Skeletal muscle satellite cell (primary cell): ENCODE data around the gene RER1.

Source experiments
- H3K27me3 ChIP-seq: 2 replicates; pipeline ENCODE4 v1.7.0; 2013; ENCODE audit warnings: low read length; ENCODE audit not compliant: control insufficient read depth, insufficient read depth
- H3K36me3 ChIP-seq: 2 replicates; pipeline ENCODE4 v1.7.0; 2013; ENCODE audit warnings: mild to moderate bottlenecking, control low read depth, low read length; ENCODE audit not compliant: insufficient read depth
- H3K4me1 ChIP-seq: 2 replicates; pipeline ENCODE4 v1.7.0; 2013; ENCODE audit warnings: low read length; ENCODE audit not compliant: control insufficient read depth, insufficient read depth
- H3K4me2 ChIP-seq: 2 replicates; pipeline ENCODE4 v1.7.0; 2013; ENCODE audit warnings: mild to moderate bottlenecking, low read length
- H3K4me3 ChIP-seq: 2 replicates; pipeline ENCODE4 v1.7.0; 2013; ENCODE audit warnings: low read length
- H3K9ac ChIP-seq: 2 replicates; pipeline ENCODE4 v1.7.0; 2013; ENCODE audit warnings: mild to moderate bottlenecking, low read depth, low read length, moderate library complexity
- H3K9me3 ChIP-seq: replicated peaks from 2 replicates; pipeline ENCODE4 v1.7.0; 2013; ENCODE audit warnings: mild to moderate bottlenecking, control low read depth, low read length

RER1 gene

DNA sequence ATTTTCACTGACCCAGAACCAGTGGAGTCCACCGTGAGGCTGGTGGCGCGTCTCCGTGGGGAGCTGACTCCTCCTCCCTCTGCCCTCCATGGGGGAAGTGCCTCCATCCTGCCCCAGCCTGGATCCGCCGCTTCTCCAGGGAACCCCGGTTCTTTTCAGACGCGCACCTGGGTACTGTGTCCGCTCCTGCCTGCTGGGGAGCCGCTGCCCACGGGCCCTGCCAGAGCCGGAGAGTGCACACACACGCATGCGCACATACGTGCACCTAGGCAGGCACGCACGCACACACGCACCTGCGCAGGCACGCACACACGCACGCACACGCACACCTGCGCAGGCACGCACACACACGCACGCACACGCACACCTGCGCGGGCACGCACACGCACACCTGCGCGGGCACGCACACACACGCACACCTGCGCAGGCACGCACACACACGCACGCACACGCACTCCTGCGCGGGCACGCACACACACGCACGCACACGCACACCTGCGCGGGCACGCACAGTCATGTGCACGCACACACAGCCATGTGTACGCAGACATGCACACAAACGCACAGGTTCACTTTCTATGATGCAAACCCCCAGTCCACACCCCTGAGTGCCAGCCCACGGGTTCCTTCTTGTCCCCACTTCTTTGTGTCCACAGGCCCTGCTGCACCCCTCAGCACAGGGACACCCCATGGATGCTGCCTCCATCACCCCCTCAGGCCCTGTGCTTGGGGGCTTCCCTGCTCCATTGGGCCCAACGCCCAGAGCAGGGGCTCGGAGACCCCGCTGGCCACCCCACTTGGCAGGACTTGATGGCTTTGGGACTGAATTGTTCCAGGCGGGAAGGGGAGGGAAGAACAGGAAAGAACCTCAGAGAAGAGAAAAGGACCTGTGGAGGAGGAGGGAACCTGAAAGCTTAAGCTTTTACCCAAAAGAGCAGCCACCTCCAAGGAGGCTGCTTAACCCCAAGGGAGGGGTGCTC, 43.0 kb upstream of the RER1 start:
- Histone ChIP-seq H3K36me3 (no peaks in the 10 kb centered on the region), H3K4me1 (no peaks in the 10 kb centered on the region), H3K4me3 (no peak overlapping the region), H3K9ac (no peak overlapping the region), H3K27me3 (peaks cover 11% of the 10 kb centered on the region), H3K9me3 (no peaks in the 10 kb centered on the region), H3K4me2 (no peak overlapping the region)

- H3K9ac ChIP-seq = no peak overlapping the region
- H3K4me3 ChIP-seq = no peak overlapping the region
- H3K4me1 ChIP-seq = no peaks in the 10 kb centered on the region
- H3K4me2 ChIP-seq = no peak overlapping the region
- peaks cover 11% of the 10 kb centered on the region for H3K27me3 ChIP-seq
- no peaks in the 10 kb centered on the region for H3K9me3 ChIP-seq
- no peaks in the 10 kb centered on the region for H3K36me3 ChIP-seq
These were observed 41.8 kb upstream of the RER1 start for GRCh38 chr1:2349806-2350205.

GRCh38 chr1:2350501-2350900, 41.1 kb upstream of the RER1 start:
- Histone ChIP-seq H3K9me3 (no peaks in the 10 kb centered on the region), H3K9ac (no peak overlapping the region), H3K4me2 (no peak overlapping the region), H3K27me3 (peaks cover 11% of the 10 kb centered on the region), H3K36me3 (no peaks in the 10 kb centered on the region), H3K4me3 (no peak overlapping the region), H3K4me1 (no peaks in the 10 kb centered on the region)

GRCh38 chr1:2350911-2351655, 40.6 kb upstream of the RER1 start:
- H3K4me1 ChIP-seq = no peaks in the 10 kb centered on the region
- no peak overlapping the region for H3K4me3 ChIP-seq
- no peak overlapping the region for H3K4me2 ChIP-seq
- no peak overlapping the region for H3K9ac ChIP-seq
- peaks cover 11% of the 10 kb centered on the region for H3K27me3 ChIP-seq
- no peaks in the 10 kb centered on the region for H3K9me3 ChIP-seq
- no peaks in the 10 kb centered on the region for H3K36me3 ChIP-seq

DNA sequence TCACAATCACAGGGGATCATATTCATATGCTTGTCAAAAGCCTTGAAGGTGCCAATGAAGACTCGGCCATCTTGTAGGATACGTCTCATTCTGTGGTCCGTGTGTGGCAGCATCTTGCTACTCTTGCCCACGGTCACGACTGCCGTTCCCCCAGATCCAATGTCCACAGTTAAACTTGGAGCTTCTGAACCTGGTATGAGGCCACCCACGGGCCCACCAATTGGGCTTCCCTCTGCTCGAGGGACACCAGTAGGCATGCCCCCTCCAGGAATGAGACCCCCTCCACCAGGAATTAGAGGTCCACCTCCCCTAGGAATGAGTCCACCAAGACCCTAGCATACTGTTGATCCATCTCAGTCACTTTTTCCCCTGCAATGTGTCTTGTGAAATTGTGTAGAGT, 39.9 kb upstream of the RER1 start:
- Histone ChIP-seq H3K36me3 (no peaks in the 10 kb centered on the region), H3K4me1 (no peaks in the 10 kb centered on the region), H3K4me3 (no peak overlapping the region), H3K9me3 (no peaks in the 10 kb centered on the region), H3K9ac (no peak overlapping the region), H3K27me3 (peaks cover 11% of the 10 kb centered on the region), H3K4me2 (no peak overlapping the region)

- Histone ChIP-seq H3K4me2 (no peak overlapping the region), H3K36me3 (no peaks in the 10 kb centered on the region), H3K4me1 (no peaks in the 10 kb centered on the region), H3K27me3 (peaks cover 11% of the 10 kb centered on the region), H3K9me3 (no peaks in the 10 kb centered on the region), H3K9ac (no peak overlapping the region), H3K4me3 (no peak overlapping the region)
These were observed 39.2 kb upstream of the RER1 start for GRCh38 chr1:2352341-2352896.

- Histone ChIP-seq H3K9ac (no peak overlapping the region), H3K9me3 (no peaks in the 10 kb centered on the region), H3K4me2 (no peak overlapping the region), H3K4me3 (no peak overlapping the region), H3K4me1 (no peaks in the 10 kb centered on the region), H3K27me3 (peaks cover 11% of the 10 kb centered on the region), H3K36me3 (no peaks in the 10 kb centered on the region)
These were observed 38.6 kb upstream of the RER1 start for GRCh38 chr1:2352897-2353550.

DNA sequence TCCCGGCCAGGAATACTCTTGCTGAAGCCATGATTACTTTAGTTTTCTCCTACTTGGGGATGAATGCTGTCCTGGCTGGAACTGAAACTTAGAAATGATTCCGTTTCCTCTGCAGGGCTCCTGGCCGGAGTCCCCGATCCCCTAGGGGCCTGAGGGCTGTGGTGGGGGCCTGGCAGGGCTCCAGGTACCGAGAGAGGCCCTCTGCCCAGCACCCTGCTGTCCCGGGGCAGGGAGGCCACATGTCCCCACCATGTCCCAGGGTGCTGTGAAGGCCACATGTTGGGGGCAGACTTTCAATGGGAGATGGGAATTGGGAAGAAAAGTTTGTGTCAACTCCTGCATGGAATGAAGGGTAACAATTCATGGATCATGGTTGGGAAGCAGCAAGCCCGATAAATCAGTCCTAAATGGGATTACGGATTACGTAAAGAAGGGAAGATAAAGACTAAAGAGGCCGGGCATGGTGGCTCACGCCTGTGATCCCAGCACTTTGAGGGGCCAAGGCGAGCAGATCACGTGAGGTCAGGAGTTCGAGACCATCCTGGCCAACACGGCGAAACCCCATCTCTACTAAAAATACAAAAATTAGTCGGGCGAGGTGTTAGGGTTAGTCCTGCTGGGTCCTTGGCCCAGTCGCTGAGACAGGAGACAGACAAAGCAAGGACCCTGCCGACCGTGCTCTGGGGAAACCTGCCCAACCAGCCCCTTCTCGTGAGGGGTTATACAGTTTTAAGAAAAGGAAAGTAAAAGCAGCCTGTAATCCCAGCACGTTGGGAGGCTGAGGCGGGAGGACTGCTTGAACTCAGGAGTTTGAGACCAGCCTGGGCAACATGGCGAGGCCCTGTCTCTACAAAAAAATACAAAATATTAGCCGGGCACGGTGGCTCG, 37.8 kb upstream of the RER1 start:
- peaks cover 10% of the 10 kb centered on the region for H3K27me3 ChIP-seq
- no peaks in the 10 kb centered on the region for H3K36me3 ChIP-seq
- H3K4me2 ChIP-seq = no peak overlapping the region
- no peaks in the 10 kb centered on the region for H3K9me3 ChIP-seq
- no peak overlapping the region for H3K9ac ChIP-seq
- H3K4me1 ChIP-seq = no peaks in the 10 kb centered on the region
- no peak overlapping the region for H3K4me3 ChIP-seq

- Histone ChIP-seq H3K4me2 (no peak overlapping the region), H3K9me3 (no peaks in the 10 kb centered on the region), H3K9ac (no peak overlapping the region), H3K36me3 (no peaks in the 10 kb centered on the region), H3K27me3 (peaks cover 6% of the 10 kb centered on the region), H3K4me1 (no peaks in the 10 kb centered on the region), H3K4me3 (no peak overlapping the region)
These were observed 36.9 kb upstream of the RER1 start for GRCh38 chr1:2354511-2355372.
